Liver (tissue), 9 donors: ENCODE data around the gene OTX2. TPM values are rescaled to one million over a fixed set of nuclear protein-coding genes. Genes with fewer than 3 reads are reported as not detected.

Experiments used
- DNase-seq: peaks from one replicate; pipeline ENCODE4 v3.0.0-alpha.2; 2017; ENCODE audit warnings: low spot score
- H3K27ac ChIP-seq, 2 donors: one replicate each; pipeline ENCODE4 v1.7.0; 2013; ENCODE audit warnings: inconsistent platforms in 2 of 2, low read length in 2 of 2, control low read depth in 1 of 2, low read depth in 1 of 2, mild to moderate bottlenecking in 1 of 2
- H3K27me3 ChIP-seq, 4 donors: one replicate each; pipeline versions ENCODE4 v1.6.1 to v1.7.0; 2013; ENCODE audit warnings: low read length in 3 of 4, inconsistent platforms in 1 of 4, mild to moderate bottlenecking in 1 of 4, moderate library complexity in 1 of 4; ENCODE audit not compliant: control insufficient read depth in 4 of 4, insufficient read depth in 4 of 4
- H3K36me3 ChIP-seq, 4 donors: one replicate each; pipeline versions ENCODE4 v1.6.1 to v1.7.0; 2013; ENCODE audit warnings: low read length in 3 of 4, mild to moderate bottlenecking in 3 of 4, low read depth in 1 of 4, moderate library complexity in 1 of 4; ENCODE audit not compliant: control insufficient read depth in 4 of 4, insufficient read depth in 3 of 4
- H3K4me1 ChIP-seq, 4 donors: one replicate each; pipeline versions ENCODE4 v1.6.1 to v1.7.0; 2013; ENCODE audit warnings: low read length in 3 of 4, mild to moderate bottlenecking in 3 of 4, moderate library complexity in 1 of 4; ENCODE audit not compliant: control insufficient read depth in 4 of 4, insufficient read depth in 4 of 4
- H3K4me3 ChIP-seq, 3 donors: one replicate each; pipeline versions ENCODE4 v1.6.1 to v1.7.0; 2013; ENCODE audit warnings: low read length in 3 of 3, control low read depth in 1 of 3, low read depth in 1 of 3, mild to moderate bottlenecking in 1 of 3
- H3K9ac ChIP-seq, 2 donors: one replicate each; pipeline ENCODE4 v1.7.0; 2013; ENCODE audit warnings: low read length in 2 of 2, mild to moderate bottlenecking in 2 of 2, moderate library complexity in 2 of 2, control low read depth in 1 of 2, low read depth in 1 of 2
- H3K9me3 ChIP-seq, 4 donors: one replicate each; pipeline versions ENCODE4 v1.6.1 to v1.7.0; 2013; ENCODE audit warnings: low read length in 3 of 4; ENCODE audit not compliant: control insufficient read depth in 4 of 4
- ATF3 ChIP-seq: IDR thresholded peaks from 2 replicates; pipeline ENCODE4 v1.6.1; 2016; ENCODE audit warnings: antibody characterized with exemption
- CTCF ChIP-seq: fragments of 150-350 bp; IDR thresholded peaks from 2 replicates; pipeline ENCODE4 v1.5.1; 2017; ENCODE audit warnings: improper control_type of control experiment, low read depth, low read length; ENCODE audit not compliant: missing input control
- EGR1 ChIP-seq, 2 donors: IDR thresholded peaks; 2 replicates each; pipeline ENCODE4 v1.6.1; 2016 to 2018; ENCODE audit warnings: antibody characterized with exemption in 2 of 2, low read depth in 2 of 2
- FOXA1 ChIP-seq: IDR thresholded peaks from 2 replicates; pipeline ENCODE4 v1.6.1; 2016; ENCODE audit warnings: antibody characterized with exemption
- FOXA2 ChIP-seq: IDR thresholded peaks from 2 replicates; pipeline ENCODE4 v1.6.1; 2016; ENCODE audit warnings: antibody characterized with exemption
- GABPA ChIP-seq, 2 donors: IDR thresholded peaks in 1 of 2; conservative IDR thresholded peaks in 1 of 2; 2 replicates each; pipeline ENCODE4 v1.6.1; 2016; ENCODE audit warnings: antibody characterized with exemption in 2 of 2, mild to moderate bottlenecking in 1 of 2, moderate library complexity in 1 of 2
- HNF4A ChIP-seq, 2 donors: conservative IDR thresholded peaks; 2 replicates each; pipeline ENCODE4 v1.6.1; 2016; ENCODE audit warnings: antibody characterized with exemption in 2 of 2, mild to moderate bottlenecking in 2 of 2
- HNF4G ChIP-seq: IDR thresholded peaks from 2 replicates; pipeline ENCODE4 v1.6.1; 2016; ENCODE audit warnings: antibody characterized with exemption
- JUND ChIP-seq, 2 donors: IDR thresholded peaks; 2 replicates each; pipeline ENCODE4 v1.6.1; 2016; ENCODE audit warnings: antibody characterized with exemption in 2 of 2
- MAX ChIP-seq: IDR thresholded peaks from 2 replicates; pipeline ENCODE4 v1.6.1; 2016; ENCODE audit warnings: antibody characterized with exemption
- NR2F2 ChIP-seq: IDR thresholded peaks from 2 replicates; pipeline ENCODE4 v1.6.1; 2016; ENCODE audit warnings: antibody characterized with exemption
- REST ChIP-seq: IDR thresholded peaks from 2 replicates; pipeline ENCODE4 v1.6.1; 2016; ENCODE audit warnings: antibody characterized with exemption, mild to moderate bottlenecking
- RXRA ChIP-seq, 2 donors: IDR thresholded peaks; 2 replicates each; pipeline ENCODE4 v1.6.1; 2017 to 2018; ENCODE audit warnings: antibody characterized with exemption in 2 of 2, mild to moderate bottlenecking in 1 of 2
- SP1 ChIP-seq: IDR thresholded peaks from 2 replicates; pipeline ENCODE4 v1.6.1; 2018; ENCODE audit warnings: antibody characterized with exemption, mild to moderate bottlenecking
- TAF1 ChIP-seq: conservative IDR thresholded peaks from 2 replicates; pipeline ENCODE4 v1.6.1; 2016; ENCODE audit warnings: antibody characterized with exemption, mild to moderate bottlenecking
- YY1 ChIP-seq: IDR thresholded peaks from 2 replicates; pipeline ENCODE4 v1.6.1; 2016; ENCODE audit warnings: antibody characterized with exemption, mild to moderate bottlenecking
- ZBTB33 ChIP-seq: IDR thresholded peaks from 2 replicates; pipeline ENCODE4 v1.6.1; 2016; ENCODE audit warnings: antibody characterized with exemption
- WGBS: extraction: QIAGEN DNeasy Blood & Tissue Kit; methylation state at CpG from one replicate; pipeline ENCODE4 v1.1.7; 2013; 5-methylcytosine and 5-hydroxymethylcytosine counted together
- polyA plus RNA-seq, 2 donors: library from polyadenylated mRNA; stranded (reverse) in 1 of 2; unstranded in 1 of 2; fragments of 200-250 nt in 1 of 2; fragments of >200 nt in 1 of 2; fragmentation: Nextera tagmentation in 1 of 2; extraction: Ambion mirVana in 1 of 2; gene quantifications; one replicate each; pipeline versions ENCODE4 v1.2.1 to v1.2.3, GENCODE V29; 2013 to 2015
- total RNA-seq, 2 donors: library from RNA; depleted of rRNA; stranded (reverse); fragments of >200 nt; gene quantifications; one replicate each; pipeline ENCODE4 v1.2.3, GENCODE V29; 2014
- donor health status: healthy.
- donor health status: healthy.
- donor health status: healthy.
- donor health status: healthy.
- donor health status: healthy.

The OTX2 gene
- total and polyA plus RNA-seq, 4 donors = not detected

GRCh38 chr14:56759633-56760032, 50.6 kb downstream of the OTX2 start:
- Histone ChIP-seq H3K9ac (no peak overlapping the region), H3K9me3 (no peaks in the 10 kb centered on the region), H3K27me3 (peaks cover 0 to 3% (median 0%) of the 10 kb centered on the region in 4 donors), H3K36me3 (no peaks in the 10 kb centered on the region), H3K4me3 (no peak overlapping the region), H3K27ac (no peak overlapping the region), H3K4me1 (no peaks in the 10 kb centered on the region)
- 76% methylated on average over 2 of the region's 2 CpGs for WGBS
- TF ChIP-seq JUND (IDR thresholded peaks at IDR 0.05) (no peak), CTCF (no peak), YY1 (no peak), GABPA (IDR thresholded peaks at IDR 0.05 in 1 of 2, conservative IDR thresholded peaks at IDR 0.05 in 1 of 2) (no peak), ATF3 (no peak), SP1 (no peak)
- no peak for DNase-seq

- H3K9ac ChIP-seq = no peak overlapping the region
- no peaks in the 10 kb centered on the region for H3K36me3 ChIP-seq
- WGBS = 76% methylated on average over 5 of the region's 5 CpGs
These were observed 51.2 kb downstream of the OTX2 start for GRCh38 chr14:56759094-56759493.

More at GRCh38 chr14:56759094-56759493, 51.2 kb downstream of the OTX2 start:
- Histone ChIP-seq H3K27me3 (peaks cover 0 to 3% (median 0%) of the 10 kb centered on the region in 4 donors), H3K27ac (no peak overlapping the region), H3K4me1 (no peaks in the 10 kb centered on the region), H3K4me3 (no peak overlapping the region), H3K9me3 (no peaks in the 10 kb centered on the region)
- no peak for DNase-seq
- TF ChIP-seq ZBTB33 (no peak), RXRA (IDR thresholded peaks at IDR 0.05) (no peak), NR2F2 (no peak), SP1 (no peak), MAX (no peak), REST (no peak), GABPA (IDR thresholded peaks at IDR 0.05 in 1 of 2, conservative IDR thresholded peaks at IDR 0.05 in 1 of 2) (no peak), CTCF (no peak), EGR1 (IDR thresholded peaks at IDR 0.05; ENCODE audit: low read depth in 2 of 2) (no peak), FOXA2 (no peak), TAF1 (no peak), JUND (IDR thresholded peaks at IDR 0.05) (no peak), ATF3 (no peak), FOXA1 (no peak), HNF4G (no peak), HNF4A (conservative IDR thresholded peaks at IDR 0.05) (no peak)
